HL-60 (cell line): Measurements from ENCODE around the gene GPD2.
"Not testable (repeated sequence)": the region's sequence is repeated elsewhere in the genome, so short reads cannot be mapped to it uniquely, and the experiment has no call there.

ENCODE experiments used
- DNase-seq, 2 experiments: peaks; one replicate each; pipeline ENCODE4 v3.0.0-alpha.2; 2010 to 2020; ENCODE audit warnings: low read depth in 1 of 2, low spot score in 1 of 2
- H3K27ac ChIP-seq: fragments of 250-450 bp; sonication (Bioruptor Pico); replicated peaks from 2 replicates; pipeline ENCODE4 v1.5.1; 2020; ENCODE audit warnings: mild to moderate bottlenecking, moderate library complexity
- H3K27me3 ChIP-seq: fragments of 250-450 bp; sonication (Bioruptor Pico); 2 replicates; pipeline ENCODE4 v1.5.1; 2021; ENCODE audit warnings: mild to moderate bottlenecking, moderate library complexity; ENCODE audit not compliant: insufficient read depth, poor library complexity, severe bottlenecking
- H3K4me3 ChIP-seq: replicated peaks from 2 replicates; pipeline ENCODE4 v1.5.1; 2011; ENCODE audit warnings: mild to moderate bottlenecking, control low read depth, low read length; ENCODE audit not compliant: insufficient read depth
- GABPA ChIP-seq: IDR thresholded peaks from 2 replicates; pipeline ENCODE4 v1.6.1; 2012; ENCODE audit warnings: low read depth
- POLR2AphosphoS5 ChIP-seq: IDR thresholded peaks from 2 replicates; pipeline ENCODE4 v1.6.1; 2012; ENCODE audit warnings: low read depth
- REST ChIP-seq: IDR thresholded peaks from 2 replicates; pipeline ENCODE4 v1.6.1; 2012; ENCODE audit warnings: low read depth; ENCODE audit not compliant: insufficient replicate concordance
- SPI1 ChIP-seq: IDR thresholded peaks from 2 replicates; pipeline ENCODE4 v1.6.1; 2012; ENCODE audit warnings: low read depth, mild to moderate bottlenecking, borderline replicate concordance
- TF ChIP-seq, protein P1 (sequence below): IDR thresholded peaks from one replicate; pipeline ENCODE4 v1.5.1; 2011; ENCODE audit warnings: low read length, control low read depth, inconsistent platforms; ENCODE audit not compliant: insufficient read depth

Gene GPD2

GRCh38 chr2:156522864-156523440 is 86.8 kb downstream of the GPD2 start:
- Histone ChIP-seq H3K27ac (no peak overlapping the region), H3K27me3 (no peaks in the 10 kb centered on the region), H3K4me3 (no peak overlapping the region)
- no peak for DNase-seq
- TF ChIP-seq REST (no peak), SPI1 (0 out of 2 replicates have a peak, but pooled peaks have one; percentile 21)

- H3K4me3 ChIP-seq, result no peak overlapping the region
- no peaks in the 10 kb centered on the region for H3K27me3 ChIP-seq
- H3K27ac ChIP-seq, result no peak overlapping the region
- TF ChIP-seq, protein P1, sequence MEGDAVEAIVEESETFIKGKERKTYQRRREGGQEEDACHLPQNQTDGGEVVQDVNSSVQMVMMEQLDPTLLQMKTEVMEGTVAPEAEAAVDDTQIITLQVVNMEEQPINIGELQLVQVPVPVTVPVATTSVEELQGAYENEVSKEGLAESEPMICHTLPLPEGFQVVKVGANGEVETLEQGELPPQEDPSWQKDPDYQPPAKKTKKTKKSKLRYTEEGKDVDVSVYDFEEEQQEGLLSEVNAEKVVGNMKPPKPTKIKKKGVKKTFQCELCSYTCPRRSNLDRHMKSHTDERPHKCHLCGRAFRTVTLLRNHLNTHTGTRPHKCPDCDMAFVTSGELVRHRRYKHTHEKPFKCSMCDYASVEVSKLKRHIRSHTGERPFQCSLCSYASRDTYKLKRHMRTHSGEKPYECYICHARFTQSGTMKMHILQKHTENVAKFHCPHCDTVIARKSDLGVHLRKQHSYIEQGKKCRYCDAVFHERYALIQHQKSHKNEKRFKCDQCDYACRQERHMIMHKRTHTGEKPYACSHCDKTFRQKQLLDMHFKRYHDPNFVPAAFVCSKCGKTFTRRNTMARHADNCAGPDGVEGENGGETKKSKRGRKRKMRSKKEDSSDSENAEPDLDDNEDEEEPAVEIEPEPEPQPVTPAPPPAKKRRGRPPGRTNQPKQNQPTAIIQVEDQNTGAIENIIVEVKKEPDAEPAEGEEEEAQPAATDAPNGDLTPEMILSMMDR, result no peak
- no peak for TF ChIP-seq POLR2AphosphoS5
- TF ChIP-seq SPI1, result no peak
- TF ChIP-seq REST, result no peak
- no peak for TF ChIP-seq GABPA
- DNase-seq, result no peak
Observed at GRCh38 chr2:156526950-156527636, 90.9 kb downstream of the GPD2 start.

- not testable (repeated sequence) for H3K27ac ChIP-seq, DNase-seq, H3K27me3 ChIP-seq, H3K4me3 ChIP-seq
Observed at GRCh38 chr2:156528583-156528982, 92.4 kb downstream of the GPD2 start.

GRCh38 chr2:156532989-156533388 is 96.8 kb downstream of the GPD2 start:
- H3K27ac ChIP-seq, result no peak overlapping the region
- H3K27me3 ChIP-seq, result no peaks in the 10 kb centered on the region
- H3K4me3 ChIP-seq, result no peak overlapping the region
- DNase-seq, result no peak
- TF ChIP-seq, protein P1, result no peak
- TF ChIP-seq POLR2AphosphoS5, result no peak
- TF ChIP-seq GABPA, result no peak
- TF ChIP-seq REST, result no peak
- no peak for TF ChIP-seq SPI1
